Loucy (cell line): Measurements from ENCODE around the gene LIG1.

Source experiments
- H2AFZ ChIP-seq: fragments of 200-600 bp; sonication (generic); 2 replicates; pipeline ENCODE4 v1.6.0; 2016; ENCODE audit warnings: antibody characterized with exemption, mild to moderate bottlenecking, low read length, moderate library complexity
- H3F3A ChIP-seq: fragments of 200-600 bp; 2 replicates; pipeline ENCODE4 v1.6.0; 2016; ENCODE audit warnings: antibody characterized with exemption, low read depth, mild to moderate bottlenecking
- H3K27me3 ChIP-seq: fragments of 200-600 bp; sonication (generic); 2 replicates; pipeline ENCODE4 v1.6.1; 2014; ENCODE audit warnings: low read length, mild to moderate bottlenecking; ENCODE audit not compliant: insufficient read depth, poor library complexity, severe bottlenecking
- H3K36me3 ChIP-seq: fragments of 200-600 bp; sonication (generic); 2 replicates; pipeline ENCODE4 v1.6.1; 2016; ENCODE audit warnings: low read length; ENCODE audit not compliant: insufficient read depth
- H3K4me1 ChIP-seq: fragments of 200-600 bp; sonication (generic); 2 replicates; pipeline ENCODE4 v1.5.1; 2014; ENCODE audit warnings: low read length, mild to moderate bottlenecking; ENCODE audit not compliant: insufficient read depth, poor library complexity, severe bottlenecking
- H3K4me2 ChIP-seq: fragments of 200-600 bp; sonication (generic); 2 replicates; pipeline ENCODE4 v1.6.0; 2014; ENCODE audit warnings: antibody characterized with exemption, low read length, low read depth, mild to moderate bottlenecking; ENCODE audit not compliant: poor library complexity, severe bottlenecking
- H3K4me3 ChIP-seq: fragments of 200-600 bp; sonication (generic); 2 replicates; pipeline ENCODE4 v1.5.1; 2014; ENCODE audit warnings: low read length, mild to moderate bottlenecking, mixed read lengths; ENCODE audit not compliant: poor library complexity, severe bottlenecking
- H3K79me2 ChIP-seq: fragments of 200-600 bp; sonication (generic); 2 replicates; pipeline ENCODE4 v1.6.1; 2014; ENCODE audit warnings: low read length; ENCODE audit not compliant: insufficient read depth
- H3K9ac ChIP-seq: fragments of 200-600 bp; sonication (generic); 2 replicates; pipeline ENCODE4 v1.6.0; 2014; ENCODE audit warnings: mild to moderate bottlenecking, low read depth, low read length, moderate library complexity; ENCODE audit not compliant: poor library complexity, severe bottlenecking
- H3K9me2 ChIP-seq: fragments of 200-600 bp; sonication (generic); replicated peaks from 2 replicates; pipeline ENCODE4 v1.6.1; 2016; ENCODE audit warnings: low read depth, low read length, mixed read lengths
- H3K9me3 ChIP-seq: fragments of 200-600 bp; sonication (generic); 2 replicates; pipeline ENCODE4 v1.6.1; 2014; ENCODE audit warnings: mild to moderate bottlenecking, antibody characterized with exemption, low read length, low read depth; ENCODE audit not compliant: insufficient read depth
- H4K20me1 ChIP-seq: fragments of 200-600 bp; sonication (generic); 2 replicates; pipeline ENCODE4 v1.6.0; 2014; ENCODE audit warnings: antibody characterized with exemption, low read length, mild to moderate bottlenecking; ENCODE audit not compliant: insufficient read depth, poor library complexity, severe bottlenecking
- EZH2phosphoT487 ChIP-seq: fragments of 200-600 bp; IDR thresholded peaks from 2 replicates; pipeline ENCODE4 v1.6.1; 2018; ENCODE audit warnings: antibody characterized with exemption, mild to moderate bottlenecking, moderate library complexity, borderline replicate concordance
- TF ChIP-seq, protein P1 (sequence below): fragments of 200-600 bp; sonication (generic); conservative IDR thresholded peaks from 2 replicates; pipeline ENCODE4 v1.5.1; 2014; ENCODE audit warnings: mild to moderate bottlenecking, antibody characterized with exemption, low read length

LIG1 gene

DNA sequence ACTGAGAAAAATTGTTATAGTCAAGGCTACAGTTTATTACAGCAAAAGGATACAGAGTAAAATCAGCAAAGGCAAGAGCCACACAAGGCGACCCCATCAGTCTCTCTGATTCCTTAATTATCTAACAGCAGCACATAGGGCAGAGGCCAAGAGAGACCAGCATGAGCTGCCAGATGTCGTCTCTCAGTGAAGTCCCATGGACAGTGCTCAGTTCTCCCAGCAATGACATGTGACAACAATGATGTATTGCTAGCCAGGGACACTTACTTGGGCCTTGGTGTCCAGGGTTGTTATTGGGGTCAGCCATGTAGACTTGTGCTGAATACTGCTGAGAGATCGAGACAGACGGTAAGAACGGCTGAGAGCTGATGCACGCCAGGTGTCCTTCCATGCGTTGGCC lies 22.6 kb upstream of the LIG1 start:
- H3K9ac ChIP-seq = no peak overlapping the region
- no peak for TF ChIP-seq EZH2phosphoT487
- TF ChIP-seq, protein P1, sequence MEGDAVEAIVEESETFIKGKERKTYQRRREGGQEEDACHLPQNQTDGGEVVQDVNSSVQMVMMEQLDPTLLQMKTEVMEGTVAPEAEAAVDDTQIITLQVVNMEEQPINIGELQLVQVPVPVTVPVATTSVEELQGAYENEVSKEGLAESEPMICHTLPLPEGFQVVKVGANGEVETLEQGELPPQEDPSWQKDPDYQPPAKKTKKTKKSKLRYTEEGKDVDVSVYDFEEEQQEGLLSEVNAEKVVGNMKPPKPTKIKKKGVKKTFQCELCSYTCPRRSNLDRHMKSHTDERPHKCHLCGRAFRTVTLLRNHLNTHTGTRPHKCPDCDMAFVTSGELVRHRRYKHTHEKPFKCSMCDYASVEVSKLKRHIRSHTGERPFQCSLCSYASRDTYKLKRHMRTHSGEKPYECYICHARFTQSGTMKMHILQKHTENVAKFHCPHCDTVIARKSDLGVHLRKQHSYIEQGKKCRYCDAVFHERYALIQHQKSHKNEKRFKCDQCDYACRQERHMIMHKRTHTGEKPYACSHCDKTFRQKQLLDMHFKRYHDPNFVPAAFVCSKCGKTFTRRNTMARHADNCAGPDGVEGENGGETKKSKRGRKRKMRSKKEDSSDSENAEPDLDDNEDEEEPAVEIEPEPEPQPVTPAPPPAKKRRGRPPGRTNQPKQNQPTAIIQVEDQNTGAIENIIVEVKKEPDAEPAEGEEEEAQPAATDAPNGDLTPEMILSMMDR = no peak

DNA sequence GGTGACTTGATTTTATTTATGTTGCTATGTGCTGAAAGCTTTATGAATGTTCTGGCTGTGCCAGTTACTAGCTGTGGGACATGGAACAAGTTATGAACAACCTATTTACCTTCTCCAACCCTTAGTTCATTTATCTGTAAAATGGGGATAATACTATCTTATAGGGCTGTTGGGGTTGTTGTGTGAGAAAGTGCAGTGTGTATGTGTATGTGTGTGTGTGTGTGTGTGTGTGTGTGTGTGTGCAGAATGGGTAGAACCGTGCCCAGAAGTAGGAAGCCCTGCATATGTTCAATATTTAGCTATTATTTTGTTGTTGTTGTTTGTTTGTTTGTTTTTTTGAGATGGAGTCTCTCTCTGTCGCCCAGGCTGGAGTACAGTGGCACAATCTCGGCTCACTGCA lies 20.7 kb upstream of the LIG1 start:
- Histone ChIP-seq H3K9me2 (no peaks in the 10 kb centered on the region), H3K4me2 (no peak overlapping the region), H3K9ac (no peak overlapping the region), H3K4me3 (no peak overlapping the region), H2AFZ (no peak overlapping the region), H3K36me3 (no peaks in the 10 kb centered on the region), H3F3A (no peaks in the 10 kb centered on the region), H4K20me1 (no peaks in the 10 kb centered on the region), H3K4me1 (no peaks in the 10 kb centered on the region), H3K27me3 (no peaks in the 10 kb centered on the region), H3K9me3 (no peaks in the 10 kb centered on the region), H3K79me2 (no peaks in the 10 kb centered on the region)
- no peak for TF ChIP-seq EZH2phosphoT487
- TF ChIP-seq, protein P1 = no peak

More for the DNA sequence above, 22.6 kb upstream of the LIG1 start:
- H3K36me3 ChIP-seq = no peaks in the 10 kb centered on the region
- H3K4me3 ChIP-seq = no peak overlapping the region
- no peaks in the 10 kb centered on the region for H4K20me1 ChIP-seq
- H3K9me3 ChIP-seq = no peaks in the 10 kb centered on the region
- H3K4me1 ChIP-seq = no peaks in the 10 kb centered on the region
- H3K9me2 ChIP-seq = no peaks in the 10 kb centered on the region
- H3K4me2 ChIP-seq = no peak overlapping the region
- H3K27me3 ChIP-seq = no peaks in the 10 kb centered on the region
- H3F3A ChIP-seq = no peaks in the 10 kb centered on the region
- H3K79me2 ChIP-seq = no peaks in the 10 kb centered on the region
- H2AFZ ChIP-seq = no peak overlapping the region

DNA sequence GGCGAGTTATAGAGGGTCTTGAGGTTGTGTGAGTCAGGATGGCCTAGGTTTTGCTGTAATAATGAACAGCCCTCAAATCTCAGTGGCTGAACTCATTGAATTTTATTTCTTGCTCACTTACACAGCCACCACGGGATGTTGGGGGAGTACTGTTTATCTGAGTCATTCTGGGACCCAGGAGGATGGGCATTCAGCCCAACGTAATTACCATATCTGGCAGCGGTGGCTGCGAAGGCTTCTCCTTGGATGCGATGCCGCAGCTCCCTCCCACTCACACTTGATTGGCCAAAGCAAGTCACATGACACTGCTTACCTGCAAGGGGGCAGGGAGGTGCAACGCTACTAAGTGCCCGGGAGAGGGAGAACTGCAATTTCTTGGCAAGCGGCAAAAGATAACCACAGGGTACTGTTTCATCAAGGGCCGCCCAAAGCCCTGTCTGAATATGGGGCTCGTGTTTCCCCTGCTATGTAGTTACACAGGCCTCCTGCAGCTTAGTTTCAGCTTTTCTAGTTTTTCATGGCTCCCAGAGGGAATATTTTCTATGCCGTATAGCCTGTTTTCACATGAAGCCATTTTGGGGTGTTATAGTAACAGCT lies 20.2 kb upstream of the LIG1 start:
- Histone ChIP-seq H3F3A (no peaks in the 10 kb centered on the region), H2AFZ (no peak overlapping the region), H3K36me3 (no peaks in the 10 kb centered on the region), H3K4me2 (no peak overlapping the region), H3K9me2 (no peaks in the 10 kb centered on the region), H3K9me3 (no peaks in the 10 kb centered on the region), H3K79me2 (no peaks in the 10 kb centered on the region), H4K20me1 (no peaks in the 10 kb centered on the region), H3K4me3 (no peak overlapping the region), H3K9ac (no peak overlapping the region), H3K27me3 (no peaks in the 10 kb centered on the region), H3K4me1 (no peaks in the 10 kb centered on the region)
- no peak for TF ChIP-seq EZH2phosphoT487
- TF ChIP-seq, protein P1 = no peak
